Body of pancreas (tissue), 4 donors: ENCODE data around the gene IQSEC1. TPM values are rescaled to one million over a fixed set of nuclear protein-coding genes. Genes with fewer than 3 reads are reported as not detected.

Experiments
- ATAC-seq: fragments of 150-250 bp; one replicate; pipeline ENCODE4 v1.9.1; 2016
- DNase-seq, 4 donors: peaks; one replicate each; pipeline ENCODE4 v3.0.0-alpha.2; 2019
- H3K27ac ChIP-seq, 4 donors: fragments of 200-600 bp; sonication (generic); 1 replicate in 3 of 4; 2 replicates in 1 of 4; pipeline versions ENCODE4 v1.5.1 to v1.6.1; 2016 to 2019; ENCODE audit warnings: mild to moderate bottlenecking in 1 of 4, mixed read lengths in 1 of 4, moderate library complexity in 1 of 4
- H3K27me3 ChIP-seq, 2 donors: fragments of 200-600 bp; sonication (generic); one replicate each; pipeline ENCODE4 v1.6.0; 2016; ENCODE audit warnings: mild to moderate bottlenecking in 1 of 2
- H3K36me3 ChIP-seq, 2 donors: fragments of 200-600 bp; sonication (generic); replicated peaks in 1 of 2; 2 replicates each; pipeline ENCODE4 v1.5.1; 2016; ENCODE audit warnings: low read depth in 2 of 2; ENCODE audit not compliant: insufficient read depth in 1 of 2
- H3K4me1 ChIP-seq: fragments of 200-600 bp; sonication (generic); one replicate; pipeline ENCODE4 v1.6.0; 2016
- H3K4me3 ChIP-seq, 2 donors: fragments of 200-600 bp; sonication (generic); 1 replicate in 1 of 2; 2 replicates in 1 of 2; pipeline ENCODE4 v1.5.1; 2016 to 2019
- H3K9me3 ChIP-seq, 3 donors: fragments of 200-600 bp; sonication (generic); 1 replicate in 2 of 3; 2 replicates in 1 of 3; pipeline ENCODE4 v1.5.1; 2016
- POLR2A ChIP-seq, 3 donors: fragments of 450-650 bp; IDR thresholded peaks; one replicate each; pipeline ENCODE4 v1.6.1; 2016; ENCODE audit warnings: antibody characterized with exemption in 3 of 3, mild to moderate bottlenecking in 2 of 3
- WGBS, 2 donors: methylation state at CpG; one replicate each; pipeline ENCODE4 v1.1.5; 2017; 5-methylcytosine and 5-hydroxymethylcytosine counted together
- intact Hi-C: fragments of 100-400 bp; cut with DNase I; formaldehyde crosslinking; loops from one replicate; pipeline ENCODE4 v1.15.1; 2023
- total RNA-seq, 2 donors: library from RNA; depleted of rRNA; stranded (reverse); fragments of >200 nt; gene quantifications; one replicate each; pipeline ENCODE4 v1.1.0, GENCODE V29; 2016
- TF ChIP-seq, protein P1 (sequence below), 7 experiments: fragments of 450-650 bp in 4 of 7; fragments of 200-600 bp in 3 of 7; sonication (generic) in 3 of 7; IDR thresholded peaks; one replicate each; pipeline ENCODE4 v1.5.1; 2016 to 2019; ENCODE audit warnings: antibody characterized with exemption in 7 of 7

Gene IQSEC1
- total RNA-seq, 2 donors from 2014 or later, result 29.6 to 42.2 TPM

GRCh38 chr3:13075318-13075717 lies 2.1 kb upstream of the IQSEC1 start:
- no peaks in the 10 kb centered on the region for H3K9me3 ChIP-seq
- no peak overlapping the region for H3K4me3 ChIP-seq
- no peaks in the 10 kb centered on the region for H3K27me3 ChIP-seq
- intact Hi-C loops, result no loop called here
- ATAC-seq (no peak), DNase-seq (peak in 1 of 4 donors; percentile 49)
- peaks cover 15% of the 10 kb centered on the region for H3K4me1 ChIP-seq
- H3K36me3 ChIP-seq, result no peaks in the 10 kb centered on the region
- no peak overlapping the region for H3K27ac ChIP-seq
- WGBS, 2 donors, result 71 to 80% methylated on average over 7 of the region's 7 CpGs
- no peak for TF ChIP-seq POLR2A (IDR thresholded peaks at IDR 0.05)
- TF ChIP-seq, protein P1, sequence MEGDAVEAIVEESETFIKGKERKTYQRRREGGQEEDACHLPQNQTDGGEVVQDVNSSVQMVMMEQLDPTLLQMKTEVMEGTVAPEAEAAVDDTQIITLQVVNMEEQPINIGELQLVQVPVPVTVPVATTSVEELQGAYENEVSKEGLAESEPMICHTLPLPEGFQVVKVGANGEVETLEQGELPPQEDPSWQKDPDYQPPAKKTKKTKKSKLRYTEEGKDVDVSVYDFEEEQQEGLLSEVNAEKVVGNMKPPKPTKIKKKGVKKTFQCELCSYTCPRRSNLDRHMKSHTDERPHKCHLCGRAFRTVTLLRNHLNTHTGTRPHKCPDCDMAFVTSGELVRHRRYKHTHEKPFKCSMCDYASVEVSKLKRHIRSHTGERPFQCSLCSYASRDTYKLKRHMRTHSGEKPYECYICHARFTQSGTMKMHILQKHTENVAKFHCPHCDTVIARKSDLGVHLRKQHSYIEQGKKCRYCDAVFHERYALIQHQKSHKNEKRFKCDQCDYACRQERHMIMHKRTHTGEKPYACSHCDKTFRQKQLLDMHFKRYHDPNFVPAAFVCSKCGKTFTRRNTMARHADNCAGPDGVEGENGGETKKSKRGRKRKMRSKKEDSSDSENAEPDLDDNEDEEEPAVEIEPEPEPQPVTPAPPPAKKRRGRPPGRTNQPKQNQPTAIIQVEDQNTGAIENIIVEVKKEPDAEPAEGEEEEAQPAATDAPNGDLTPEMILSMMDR (IDR thresholded peaks at IDR 0.05), result no peak

DNA sequence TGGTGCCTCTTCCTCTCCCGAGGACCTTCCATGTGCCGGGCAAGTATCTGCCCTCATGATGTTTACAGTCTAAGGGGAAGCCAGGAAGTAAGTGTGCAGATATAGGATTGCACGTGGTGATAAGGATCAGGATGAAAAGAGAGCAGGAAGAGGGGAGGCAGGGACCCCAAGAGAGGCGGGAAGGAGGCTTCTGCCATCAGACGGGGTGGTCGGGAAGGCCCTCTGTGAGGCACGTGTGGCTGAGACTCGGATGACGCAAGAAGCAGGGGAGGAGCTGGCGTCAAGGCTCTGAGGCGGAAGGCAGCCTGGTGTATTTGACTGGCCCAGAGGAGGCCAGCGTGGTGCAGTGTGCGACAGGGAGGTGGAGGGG lies 762 bp upstream of the IQSEC1 start:
- 77 to 82% methylated on average over 13 of the region's 13 CpGs for WGBS, 2 donors
- peaks cover 13% of the 10 kb centered on the region for H3K4me1 ChIP-seq
- intact Hi-C loops, result no loop called here
- DNase-seq (no peak), ATAC-seq (no peak)
- TF ChIP-seq POLR2A (IDR thresholded peaks at IDR 0.05), result no peak
- TF ChIP-seq, protein P1 (IDR thresholded peaks at IDR 0.05), result no peak
- no peaks in the 10 kb centered on the region for H3K9me3 ChIP-seq
- H3K36me3 ChIP-seq, result no peaks in the 10 kb centered on the region
- H3K27me3 ChIP-seq, result no peaks in the 10 kb centered on the region
- no peak overlapping the region for H3K4me3 ChIP-seq
- no peak overlapping the region for H3K27ac ChIP-seq

GRCh38 chr3:13072600-13073325 lies 466 bp downstream of the IQSEC1 start:
- WGBS, 2 donors, result 41 to 53% methylated on average over 26 to 34 of the region's 38 CpGs
- Histone ChIP-seq H3K4me1 (peaks cover under 1% of the 10 kb centered on the region), H3K4me3 (no peak overlapping the region), H3K27me3 (no peaks in the 10 kb centered on the region), H3K9me3 (no peaks in the 10 kb centered on the region), H3K27ac (no peak overlapping the region), H3K36me3 (no peaks in the 10 kb centered on the region)
- no peak for ATAC-seq
- DNase-seq, result no peak
- intact Hi-C loops, result no loop called here
- TF ChIP-seq, protein P1 (IDR thresholded peaks at IDR 0.05), result no peak
- TF ChIP-seq POLR2A (IDR thresholded peaks at IDR 0.05), result no peak

- DNase-seq, result no peak
- Histone ChIP-seq H3K27ac (no peak overlapping the region), H3K27me3 (no peaks in the 10 kb centered on the region)
These were observed 1.0 kb downstream of the IQSEC1 start for GRCh38 chr3:13072239-13072599.

More at GRCh38 chr3:13072239-13072599, 1.0 kb downstream of the IQSEC1 start:
- ATAC-seq, result no peak
- H3K36me3 ChIP-seq, result no peaks in the 10 kb centered on the region
- WGBS, 2 donors, result 80 to 83% methylated on average over 4 to 14 of the region's 14 CpGs
- H3K4me3 ChIP-seq, result no peak overlapping the region
- H3K9me3 ChIP-seq, result no peaks in the 10 kb centered on the region
- intact Hi-C loops, result no loop called here
- no peaks in the 10 kb centered on the region for H3K4me1 ChIP-seq
- TF ChIP-seq, protein P1 (IDR thresholded peaks at IDR 0.05), result no peak
- TF ChIP-seq POLR2A (IDR thresholded peaks at IDR 0.05), result no peak
